HG03108 (cell line): ENCODE results near the gene CRY1.
A peak's percentile ranks its signal among the peaks of the same experiment; 100 is the strongest.

Experiments
- ATAC-seq: cut with Tn5 transposase; IDR thresholded peaks from one replicate; pipeline ENCODE4 v1.9.1; 2021; ENCODE audit warnings: moderate library complexity; ENCODE audit not compliant: unreplicated experiment

CRY1 gene

GRCh38 chr12:106974511-106974910, 118.8 kb downstream of the CRY1 start:
- ATAC-seq: peak; percentile 91

DNA sequence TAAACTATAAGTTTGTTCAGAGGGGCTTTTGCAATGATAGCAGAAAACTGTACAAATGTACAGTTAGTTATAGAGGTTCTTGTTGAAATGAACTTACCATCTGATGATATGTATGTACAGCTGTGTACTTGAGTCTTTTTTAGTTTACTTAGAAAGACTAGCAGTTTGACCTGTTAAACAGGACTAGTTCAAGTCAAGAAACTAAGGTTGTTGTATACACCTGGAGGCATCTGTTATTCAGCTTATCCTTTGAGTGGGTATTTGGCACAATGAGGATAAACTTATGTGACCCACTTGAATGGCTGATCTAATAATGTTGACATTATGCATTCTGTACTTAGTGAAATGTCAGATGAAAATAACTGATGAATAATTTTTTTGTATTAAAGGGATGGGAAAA, 119.8 kb downstream of the CRY1 start:
- ATAC-seq: no peak

DNA sequence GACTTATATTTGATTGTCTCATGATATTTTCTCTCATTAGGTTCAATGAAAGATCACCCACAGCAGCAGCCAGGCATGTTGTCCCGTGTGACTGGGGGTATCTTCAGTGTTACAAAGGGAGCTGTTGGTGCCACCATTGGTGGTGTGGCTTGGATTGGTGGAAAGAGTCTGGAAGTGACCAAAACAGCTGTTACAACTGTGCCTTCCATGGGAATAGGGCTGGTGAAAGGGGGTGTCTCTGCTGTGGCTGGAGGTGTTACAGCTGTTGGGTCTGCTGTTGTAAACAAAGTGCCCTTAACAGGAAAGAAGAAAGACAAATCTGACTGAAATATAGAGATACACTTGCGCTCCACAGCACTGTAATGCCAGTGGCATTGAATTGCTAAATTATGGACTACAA, 122.3 kb downstream of the CRY1 start:
- ATAC-seq: no peak

DNA sequence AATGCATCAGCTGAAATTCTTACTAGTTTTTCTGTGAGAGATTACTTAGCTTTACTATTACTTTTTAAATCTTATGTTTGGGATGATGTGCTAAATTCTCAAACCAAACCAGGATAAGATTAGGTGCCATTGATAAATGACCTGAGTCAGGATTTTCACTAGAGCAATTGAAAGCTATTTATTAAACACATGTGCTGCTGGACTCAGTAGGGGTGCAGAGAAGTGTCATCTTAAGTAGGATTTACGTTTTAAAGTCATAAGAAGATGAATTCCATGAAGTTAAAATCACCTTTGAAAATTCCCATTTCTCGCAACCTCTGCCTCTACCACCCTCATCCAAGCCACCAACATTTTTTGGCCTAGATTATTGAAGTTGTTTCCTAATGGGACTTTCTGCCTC, 128.8 kb downstream of the CRY1 start:
- ATAC-seq: no peak

DNA sequence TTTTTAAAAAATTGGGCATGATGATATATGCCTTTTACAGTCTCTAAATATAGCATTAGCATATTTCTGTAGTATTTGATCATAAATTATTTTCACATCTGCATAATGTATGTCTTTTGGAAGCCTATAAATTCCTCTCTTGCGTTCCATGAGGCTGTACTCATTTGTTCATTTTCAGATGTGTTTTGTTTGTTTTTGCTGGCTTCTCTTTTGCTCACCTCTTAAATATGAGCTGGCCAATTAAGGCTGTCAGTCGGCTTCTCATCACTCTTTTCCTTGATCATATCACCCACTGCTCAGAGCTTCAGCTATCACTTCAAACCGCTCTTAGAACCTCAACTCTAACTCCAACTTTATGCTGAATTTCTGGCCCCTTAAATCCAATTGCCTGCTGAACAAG, 131.1 kb downstream of the CRY1 start:
- no peak for ATAC-seq

DNA sequence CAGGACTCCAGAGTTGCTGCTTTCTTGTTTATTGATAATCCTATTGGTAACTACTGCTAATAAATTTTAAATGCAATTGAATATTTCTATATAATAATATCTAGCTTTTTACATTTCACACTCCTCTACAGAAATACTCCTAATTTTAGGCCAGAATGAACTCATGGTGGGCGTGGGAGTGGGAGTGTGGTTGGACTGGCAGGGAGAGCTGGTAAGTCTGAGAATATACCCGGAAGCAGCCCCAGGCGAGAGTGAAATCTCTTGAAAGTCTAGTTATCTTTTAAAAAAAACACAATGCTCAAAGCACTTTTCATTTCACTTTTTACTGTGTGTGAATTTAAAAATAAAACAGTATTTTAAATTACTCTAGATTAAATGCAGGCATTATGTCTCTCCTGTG, 132.9 kb downstream of the CRY1 start:
- no peak for ATAC-seq

- no peak for ATAC-seq
These were observed 135.8 kb downstream of the CRY1 start for GRCh38 chr12:106957583-106957982.

DNA sequence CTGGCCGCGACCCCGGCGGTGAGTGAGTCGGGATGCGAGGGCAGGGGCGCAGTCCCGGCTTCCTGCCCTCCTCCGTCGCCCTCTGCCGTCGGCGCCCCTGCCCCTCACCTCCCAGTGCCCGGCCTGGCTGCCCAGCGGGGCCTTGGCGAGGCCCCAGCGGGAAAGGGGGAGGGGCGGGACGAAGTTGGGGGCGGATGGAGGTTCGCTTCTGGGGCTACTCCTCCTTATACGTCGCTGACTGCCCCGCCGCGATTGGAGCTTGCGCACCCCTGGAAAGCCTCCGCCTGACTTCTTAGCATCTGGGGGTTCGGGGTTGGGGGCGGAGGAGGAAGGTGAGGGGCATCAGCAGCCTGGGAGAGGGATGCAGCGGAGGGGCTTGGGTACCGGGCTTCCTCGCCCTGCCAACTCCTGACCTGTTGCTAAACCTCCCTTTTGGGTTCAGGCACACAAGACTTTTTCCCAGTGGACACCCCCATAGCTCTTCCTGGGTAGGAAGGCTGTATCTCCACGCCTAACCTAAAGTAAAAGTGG, 137.2 kb downstream of the CRY1 start:
- peak; percentile 22 for ATAC-seq

GRCh38 chr12:106955377-106956047, 137.8 kb downstream of the CRY1 start, which contains the start of gene TMEM263:
Gene TMEM263, plus strand, starts transcription at chr12:106955907. Its CDS starts 11,210 bp downstream, at chr12:106967117.
- peak; percentile 72 for ATAC-seq

GRCh38 chr12:106954462-106955376, 138.6 kb downstream of the CRY1 start:
- ATAC-seq: no peak

DNA sequence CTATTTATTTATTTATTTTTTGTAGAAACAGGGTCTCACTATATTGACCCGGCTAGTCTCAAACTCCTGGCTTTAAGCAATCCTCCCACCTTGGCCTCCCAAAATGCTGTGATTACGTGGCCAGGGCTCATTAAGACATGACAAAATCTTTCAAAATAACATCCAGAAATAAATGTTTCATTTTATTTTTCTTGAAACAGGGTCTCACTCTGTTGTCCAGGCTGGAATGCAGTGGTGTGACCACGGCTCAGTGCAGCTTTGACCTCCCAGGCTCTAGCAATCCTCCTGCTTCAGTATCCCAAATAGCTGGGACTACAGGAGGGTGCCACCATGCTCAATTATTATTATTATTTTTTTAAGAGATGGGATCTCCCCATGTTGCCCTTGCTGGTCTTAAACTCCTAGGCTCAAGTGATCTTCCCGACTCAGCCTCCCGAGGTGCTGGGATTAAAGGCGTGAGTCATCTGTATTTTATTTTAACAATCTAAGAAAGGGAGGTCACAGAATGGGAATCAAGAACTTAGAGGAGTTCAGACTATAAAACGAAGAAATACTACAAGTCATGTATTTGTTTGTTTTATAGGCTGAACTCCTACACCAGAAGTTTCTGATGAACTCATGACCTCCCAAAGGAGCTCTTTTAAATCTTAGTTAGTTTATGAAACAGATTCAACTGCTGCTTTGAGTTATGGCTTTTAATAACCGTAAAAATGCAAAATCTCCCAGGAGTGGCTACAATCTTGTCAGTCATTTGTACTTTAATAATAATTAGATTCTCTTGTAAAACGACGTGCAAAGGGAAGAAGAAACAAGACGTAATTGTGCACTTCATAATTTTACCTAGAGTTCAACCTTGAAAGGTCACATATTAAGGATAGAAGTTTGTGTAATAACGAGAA, 139.7 kb downstream of the CRY1 start:
- ATAC-seq: no peak

- no peak for ATAC-seq
These were observed 142.8 kb downstream of the CRY1 start for GRCh38 chr12:106950591-106950990.

- no peak for ATAC-seq
These were observed 145.9 kb downstream of the CRY1 start for GRCh38 chr12:106947461-106947860.

DNA sequence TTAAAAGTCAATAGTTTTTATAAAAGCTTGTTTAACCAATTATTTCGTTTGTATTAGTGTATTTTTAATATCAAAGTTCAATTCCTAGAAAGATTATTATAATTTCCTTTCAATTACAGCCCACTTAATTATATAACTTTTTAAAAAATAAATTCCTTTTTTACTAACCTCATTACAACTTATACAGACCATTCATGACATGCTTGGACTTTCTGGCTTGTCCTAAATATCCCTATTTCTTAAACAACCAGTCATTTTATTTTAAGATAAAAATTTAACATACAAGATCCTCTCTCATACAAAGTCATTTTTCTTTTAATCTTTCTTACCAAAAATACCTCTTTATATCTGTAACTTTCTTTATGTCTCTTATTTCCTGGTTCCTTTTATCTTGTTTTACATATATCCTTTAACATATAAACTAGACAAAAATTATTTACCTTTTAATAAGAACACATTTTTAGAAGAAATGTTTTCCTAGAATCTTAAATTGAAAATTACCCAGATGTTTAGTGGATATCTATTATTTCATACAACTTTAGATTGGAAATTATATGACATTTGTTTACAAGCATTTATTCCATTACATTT, 148.0 kb downstream of the CRY1 start:
- ATAC-seq: no peak

GRCh38 chr12:106942775-106943174, 150.6 kb downstream of the CRY1 start:
- no peak for ATAC-seq

DNA sequence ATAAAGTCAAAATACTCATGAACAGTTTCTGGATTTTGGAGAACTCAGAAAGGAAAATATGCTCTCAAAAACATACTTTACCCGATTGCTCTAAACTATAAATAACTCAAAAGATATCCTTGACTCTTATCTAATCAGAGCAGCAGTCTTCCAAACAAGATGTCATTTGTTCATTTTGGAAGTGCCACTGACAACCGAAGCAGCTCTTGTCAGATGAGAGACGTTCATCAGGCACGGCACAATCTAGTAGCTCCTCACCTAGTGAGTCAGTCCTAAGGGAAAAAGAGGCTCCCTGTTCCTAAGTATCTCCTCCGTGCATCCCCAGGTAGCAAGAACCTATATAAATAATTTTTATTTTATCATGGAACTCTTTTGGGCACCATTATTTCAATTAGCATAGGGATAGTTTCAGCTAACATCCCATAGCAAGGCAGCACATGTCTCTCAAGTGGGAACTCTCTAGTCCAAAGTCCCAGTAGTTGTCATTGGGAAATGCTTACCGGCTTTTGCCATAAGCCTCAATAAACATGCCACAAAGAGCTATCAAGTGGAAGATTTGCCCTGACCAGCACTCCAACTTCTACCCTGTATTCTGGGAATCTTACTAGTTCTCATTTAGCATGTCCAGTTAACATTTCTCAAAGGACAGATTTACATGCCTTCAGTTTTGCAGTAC, 151.7 kb downstream of the CRY1 start:
- ATAC-seq: no peak
